ENCODE measurements around the gene LYRM4.
"Not testable (repeated sequence)": the region's sequence is repeated elsewhere in the genome, so short reads cannot be mapped to it uniquely, and the experiment has no call there.

Gene LYRM4

DNA sequence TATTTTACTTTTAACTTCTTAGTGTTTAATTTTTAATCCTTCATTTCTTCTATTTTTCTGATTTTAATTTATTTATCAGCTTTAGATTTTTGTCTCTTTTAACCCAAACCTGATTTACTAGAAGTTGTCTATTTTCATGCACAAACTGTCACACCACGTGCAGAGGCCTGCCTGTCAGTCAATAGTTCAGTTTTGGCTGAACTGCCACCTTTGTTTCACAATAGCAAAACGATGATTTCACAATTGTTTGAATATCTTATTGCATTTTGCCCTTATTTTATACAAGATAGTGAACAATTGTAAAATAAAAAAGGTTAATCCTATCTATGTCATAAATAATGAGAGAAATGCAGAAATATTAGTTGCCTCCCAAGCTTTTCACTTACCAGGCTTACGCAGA, 199.6 kb downstream of the LYRM4 start:
- no peak overlapping the region for H3K4me3 ChIP-seq (ENCODE audit: low read depth in 1 of 2, low read length in 1 of 2)
- TF ChIP-seq, protein P1, sequence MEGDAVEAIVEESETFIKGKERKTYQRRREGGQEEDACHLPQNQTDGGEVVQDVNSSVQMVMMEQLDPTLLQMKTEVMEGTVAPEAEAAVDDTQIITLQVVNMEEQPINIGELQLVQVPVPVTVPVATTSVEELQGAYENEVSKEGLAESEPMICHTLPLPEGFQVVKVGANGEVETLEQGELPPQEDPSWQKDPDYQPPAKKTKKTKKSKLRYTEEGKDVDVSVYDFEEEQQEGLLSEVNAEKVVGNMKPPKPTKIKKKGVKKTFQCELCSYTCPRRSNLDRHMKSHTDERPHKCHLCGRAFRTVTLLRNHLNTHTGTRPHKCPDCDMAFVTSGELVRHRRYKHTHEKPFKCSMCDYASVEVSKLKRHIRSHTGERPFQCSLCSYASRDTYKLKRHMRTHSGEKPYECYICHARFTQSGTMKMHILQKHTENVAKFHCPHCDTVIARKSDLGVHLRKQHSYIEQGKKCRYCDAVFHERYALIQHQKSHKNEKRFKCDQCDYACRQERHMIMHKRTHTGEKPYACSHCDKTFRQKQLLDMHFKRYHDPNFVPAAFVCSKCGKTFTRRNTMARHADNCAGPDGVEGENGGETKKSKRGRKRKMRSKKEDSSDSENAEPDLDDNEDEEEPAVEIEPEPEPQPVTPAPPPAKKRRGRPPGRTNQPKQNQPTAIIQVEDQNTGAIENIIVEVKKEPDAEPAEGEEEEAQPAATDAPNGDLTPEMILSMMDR (IDR thresholded peaks at IDR 0.05), result no peak
- H3K36me3 ChIP-seq, result no peaks in the 10 kb centered on the region
- H3K9me3 ChIP-seq, result no peaks in the 10 kb centered on the region
- H3K27ac ChIP-seq, result no peak overlapping the region
- H3K27me3 ChIP-seq, result no peaks in the 10 kb centered on the region
- peaks cover 0 to 5% of the 10 kb centered on the region in 2 experiments for H3K4me1 ChIP-seq (ENCODE audit: control insufficient read depth in 1 of 2, insufficient read depth in 1 of 2, low read depth in 1 of 2, low read length in 1 of 2)

DNA sequence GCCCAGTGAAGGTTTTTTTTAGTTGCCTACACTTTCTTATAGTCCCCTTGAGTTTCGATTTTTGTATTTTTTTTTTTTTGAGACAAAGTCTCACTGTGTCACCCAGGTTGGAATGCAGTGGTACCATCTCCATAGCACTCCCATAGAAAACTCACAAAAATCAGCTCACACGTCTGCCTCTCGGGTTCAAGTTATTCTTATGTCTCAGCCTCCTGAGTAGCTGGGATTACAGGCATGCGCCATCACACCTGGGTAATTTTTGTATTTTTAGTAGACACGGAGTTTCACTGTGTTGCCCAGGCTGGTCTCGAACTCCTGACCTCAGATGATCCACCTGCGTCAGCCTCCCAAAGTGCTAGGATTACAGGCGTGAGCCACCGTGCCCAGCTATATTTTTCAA, 200.3 kb downstream of the LYRM4 start:
- not testable (repeated sequence) for H3K36me3 ChIP-seq; H3K4me3 ChIP-seq (ENCODE audit: low read depth in 1 of 2, low read length in 1 of 2); H3K4me1 ChIP-seq (ENCODE audit: control insufficient read depth in 1 of 2, insufficient read depth in 1 of 2, low read depth in 1 of 2, low read length in 1 of 2); H3K27ac ChIP-seq; H3K9me3 ChIP-seq; H3K27me3 ChIP-seq

DNA sequence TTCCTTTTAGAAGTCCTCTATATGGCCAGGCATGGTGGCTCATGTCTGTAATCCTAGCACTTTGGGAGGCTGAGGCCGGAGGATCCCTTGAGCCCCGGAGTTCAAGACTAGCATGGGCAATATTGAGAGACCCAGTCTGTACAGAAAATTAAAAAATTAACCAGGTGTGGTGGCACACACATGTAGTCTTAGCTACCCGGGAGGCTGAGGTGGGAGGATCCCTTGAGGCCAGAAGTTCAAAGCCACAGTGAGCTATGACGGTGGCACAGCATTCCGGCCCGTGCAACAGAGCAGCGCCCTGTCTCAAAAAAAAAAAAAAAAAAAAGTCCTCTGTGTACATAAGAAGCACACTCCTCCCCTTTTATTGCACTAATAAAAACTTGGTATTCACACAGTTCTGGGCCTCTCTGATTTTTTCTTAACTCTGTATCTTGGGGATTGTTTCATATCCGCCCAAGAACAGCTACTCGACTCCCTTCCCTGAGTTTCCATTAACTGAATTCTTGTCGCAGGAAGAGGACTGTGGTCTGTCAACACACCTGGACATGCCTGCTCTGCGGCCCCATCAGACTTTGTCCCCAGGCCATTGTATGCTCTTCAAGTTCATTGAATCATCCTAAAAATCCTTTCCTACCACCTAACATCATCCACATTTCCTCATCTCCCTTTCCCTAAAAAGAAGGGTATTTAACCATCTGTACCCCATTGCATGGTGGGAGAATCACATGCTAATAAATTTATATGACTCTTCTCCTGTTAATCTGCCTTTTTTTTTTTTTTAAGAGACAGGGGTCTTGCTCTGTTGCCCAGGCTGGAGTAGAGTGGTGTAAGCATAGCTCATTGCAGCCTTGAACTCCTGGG, 201.5 kb downstream of the LYRM4 start:
- Histone ChIP-seq H3K36me3 (no peaks in the 10 kb centered on the region), H3K27me3 (no peaks in the 10 kb centered on the region), H3K9me3 (no peaks in the 10 kb centered on the region), H3K4me3 (ENCODE audit: low read depth in 1 of 2, low read length in 1 of 2) (no peak overlapping the region), H3K27ac (no peak overlapping the region), H3K4me1 (ENCODE audit: control insufficient read depth in 1 of 2, insufficient read depth in 1 of 2, low read depth in 1 of 2, low read length in 1 of 2) (peaks cover 0 to 5% of the 10 kb centered on the region in 2 experiments)
- TF ChIP-seq, protein P1 (IDR thresholded peaks at IDR 0.05), result no peak
